HG02642 (cell line): ENCODE data around the gene ANKRD13B.
"Not testable (repeated sequence)": the region's sequence is repeated elsewhere in the genome, so short reads cannot be mapped to it uniquely, and the experiment has no call there.

ENCODE experiments used
- ATAC-seq: cut with Tn5 transposase; IDR thresholded peaks from one replicate; pipeline ENCODE4 v1.9.1; 2021; ENCODE audit warnings: mild to moderate bottlenecking; ENCODE audit not compliant: unreplicated experiment, poor library complexity

The ANKRD13B gene

GRCh38 chr17:29629839-29630238, 36.9 kb downstream of the ANKRD13B start:
- no peak for ATAC-seq

- no peak for ATAC-seq
Measured at GRCh38 chr17:29630630-29631193, 37.8 kb downstream of the ANKRD13B start.

GRCh38 chr17:29633886-29634285, 41.0 kb downstream of the ANKRD13B start:
- ATAC-seq: no peak

- no peak for ATAC-seq
Measured at GRCh38 chr17:29640413-29640812, 47.5 kb downstream of the ANKRD13B start.

- ATAC-seq: no peak
Measured at GRCh38 chr17:29640981-29641642, 48.2 kb downstream of the ANKRD13B start.

GRCh38 chr17:29642171-29642611, 49.3 kb downstream of the ANKRD13B start:
- ATAC-seq: no peak

GRCh38 chr17:29643817-29644160, 50.9 kb downstream of the ANKRD13B start:
- no peak for ATAC-seq

GRCh38 chr17:29645515-29646051, 52.7 kb downstream of the ANKRD13B start:
- ATAC-seq: no peak

- no peak for ATAC-seq
Measured at GRCh38 chr17:29648005-29648404, 55.1 kb downstream of the ANKRD13B start.

GRCh38 chr17:29649359-29649758, 56.4 kb downstream of the ANKRD13B start:
- ATAC-seq: no peak

- no peak for ATAC-seq
Measured at GRCh38 chr17:29650396-29650795, 57.5 kb downstream of the ANKRD13B start.

- ATAC-seq: not testable (repeated sequence)
Measured at GRCh38 chr17:29651913-29652312, 59.0 kb downstream of the ANKRD13B start.

GRCh38 chr17:29652976-29653375, 60.0 kb downstream of the ANKRD13B start:
- no peak for ATAC-seq

GRCh38 chr17:29653995-29654714, 61.2 kb downstream of the ANKRD13B start:
- ATAC-seq: no peak

- ATAC-seq: no peak
Measured at GRCh38 chr17:29655323-29655722, 62.4 kb downstream of the ANKRD13B start.

- no peak for ATAC-seq
Measured at GRCh38 chr17:29659155-29659554, 66.2 kb downstream of the ANKRD13B start.

GRCh38 chr17:29661213-29661612, 68.3 kb downstream of the ANKRD13B start:
- ATAC-seq: no peak

GRCh38 chr17:29663155-29663554, 70.2 kb downstream of the ANKRD13B start:
- no peak for ATAC-seq
